HEK293T (cell line): ENCODE data around the gene RXRB.

Experiments
- CTCF ChIA-PET: fragments of 350-600 bp; formaldehyde crosslinking; extraction: SDS; loops from one replicate; lab custom pipeline; 2021; ENCODE audit warnings: antibody characterized with exemption, inconsistent platforms; lab: Yijun Ruan, JAX
- POLR2A ChIA-PET: fragments of 350-600 bp; formaldehyde crosslinking; extraction: SDS; loops from one replicate; lab custom pipeline; 2020; ENCODE audit warnings: antibody characterized with exemption, inconsistent platforms; lab: Yijun Ruan, JAX
- DNase-seq: peaks from one replicate; pipeline ENCODE4 v3.0.0; 2012; ENCODE audit warnings: mixed read lengths; ENCODE audit errors: extremely low spot score
- ARNT ChIP-seq: fragments of 450-650 bp; IDR thresholded peaks from 2 replicates; pipeline ENCODE4 v1.6.1; 2017; ENCODE audit warnings: mild to moderate bottlenecking
- BHLHE40 ChIP-seq: fragments of 450-650 bp; IDR thresholded peaks from 2 replicates; pipeline ENCODE4 v1.6.1; 2016; ENCODE audit warnings: mild to moderate bottlenecking, moderate library complexity, borderline replicate concordance
- CTBP1 ChIP-seq: fragments of 450-650 bp; IDR thresholded peaks from 2 replicates; pipeline ENCODE4 v1.6.1; 2016; ENCODE audit warnings: borderline replicate concordance
- ELF4 ChIP-seq: fragments of 450-650 bp; IDR thresholded peaks from 2 replicates; pipeline ENCODE4 v1.6.1; 2017; ENCODE audit warnings: antibody characterized with exemption
- FOXA1 ChIP-seq: fragments of 450-650 bp; IDR thresholded peaks from 2 replicates; pipeline ENCODE4 v1.6.1; 2016; ENCODE audit warnings: mild to moderate bottlenecking
- FOXK2 ChIP-seq: fragments of 450-650 bp; IDR thresholded peaks from 2 replicates; pipeline ENCODE4 v1.6.1; 2016; ENCODE audit warnings: mild to moderate bottlenecking
- FOXM1 ChIP-seq: fragments of 450-650 bp; IDR thresholded peaks from 2 replicates; pipeline ENCODE4 v1.6.1; 2017; ENCODE audit warnings: mild to moderate bottlenecking, borderline replicate concordance
- HDGF ChIP-seq: fragments of 450-650 bp; IDR thresholded peaks from 2 replicates; pipeline ENCODE4 v1.6.1; 2017; ENCODE audit warnings: antibody characterized with exemption, borderline replicate concordance
- L3MBTL2 ChIP-seq: fragments of 450-650 bp; conservative IDR thresholded peaks from 2 replicates; pipeline ENCODE4 v1.6.1; 2016; ENCODE audit warnings: mild to moderate bottlenecking
- LEF1 ChIP-seq: fragments of 450-650 bp; IDR thresholded peaks from 2 replicates; pipeline ENCODE4 v1.6.1; 2017; ENCODE audit warnings: mild to moderate bottlenecking, borderline replicate concordance
- NFRKB ChIP-seq: fragments of 450-650 bp; IDR thresholded peaks from 2 replicates; pipeline ENCODE4 v1.6.1; 2016; ENCODE audit warnings: mild to moderate bottlenecking, moderate library complexity
- SP1 ChIP-seq: fragments of 450-650 bp; IDR thresholded peaks from 2 replicates; pipeline ENCODE4 v1.6.1; 2017
- SUZ12 ChIP-seq: fragments of 450-650 bp; IDR thresholded peaks from 2 replicates; pipeline ENCODE4 v1.6.1; 2016; ENCODE audit warnings: mild to moderate bottlenecking
- TARDBP ChIP-seq: fragments of 450-650 bp; IDR thresholded peaks from 2 replicates; pipeline ENCODE4 v1.6.1; 2016
- ZNF384 ChIP-seq: fragments of 450-650 bp; IDR thresholded peaks from 2 replicates; pipeline ENCODE4 v1.6.1; 2016
- TF ChIP-seq, protein P1 (sequence below): fragments of 450-650 bp; IDR thresholded peaks from 2 replicates; pipeline ENCODE4 v1.6.1; 2016

RXRB gene

DNA sequence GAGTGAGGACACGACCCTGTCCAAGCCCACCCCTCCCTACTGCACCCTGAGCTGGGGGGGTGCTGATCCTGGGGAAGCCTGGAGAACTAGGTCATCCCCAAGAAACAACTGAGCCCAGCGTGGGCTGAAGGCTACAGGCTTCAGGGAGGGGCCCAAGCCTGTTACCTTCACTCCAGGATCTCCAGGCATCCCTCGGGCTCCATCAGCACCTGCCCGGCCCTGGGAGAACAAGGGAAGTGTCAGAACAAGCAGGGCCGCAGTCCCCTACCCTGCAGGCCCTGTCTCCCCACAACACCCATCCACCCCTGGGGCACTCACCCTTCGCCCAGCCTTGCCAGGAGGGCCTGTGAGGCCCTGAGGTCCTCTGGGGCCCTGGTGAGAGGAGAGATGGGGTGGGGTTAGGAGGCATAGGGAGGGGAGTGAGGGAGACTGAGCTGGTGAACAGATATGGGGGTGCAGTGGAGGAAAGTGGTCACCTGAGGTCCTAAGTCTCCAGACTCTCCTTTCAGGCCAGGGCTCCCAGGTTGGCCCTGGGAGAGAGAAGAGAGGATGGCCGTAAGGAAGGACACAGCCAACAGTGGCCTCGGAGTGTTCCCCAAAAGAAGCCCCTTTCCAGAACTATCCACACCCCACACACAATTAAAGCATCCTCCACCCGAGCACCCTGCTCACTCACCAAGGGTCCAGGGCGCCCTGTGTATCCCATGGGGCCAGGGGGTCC lies 21.6 kb downstream of the RXRB start:
- ChIA-PET POLR2A (no interaction called here), CTCF (no interaction called here)
- no peak for DNase-seq
- TF ChIP-seq L3MBTL2 (no peak), HDGF (no peak), SP1 (no peak), LEF1 (no peak), FOXA1 (no peak), FOXM1 (no peak), ZNF384 (no peak), CTBP1 (no peak), SUZ12 (no peak), FOXK2 (no peak), BHLHE40 (no peak), TARDBP (no peak), ELF4 (no peak), ARNT (no peak), NFRKB (no peak)
- TF ChIP-seq, protein P1, sequence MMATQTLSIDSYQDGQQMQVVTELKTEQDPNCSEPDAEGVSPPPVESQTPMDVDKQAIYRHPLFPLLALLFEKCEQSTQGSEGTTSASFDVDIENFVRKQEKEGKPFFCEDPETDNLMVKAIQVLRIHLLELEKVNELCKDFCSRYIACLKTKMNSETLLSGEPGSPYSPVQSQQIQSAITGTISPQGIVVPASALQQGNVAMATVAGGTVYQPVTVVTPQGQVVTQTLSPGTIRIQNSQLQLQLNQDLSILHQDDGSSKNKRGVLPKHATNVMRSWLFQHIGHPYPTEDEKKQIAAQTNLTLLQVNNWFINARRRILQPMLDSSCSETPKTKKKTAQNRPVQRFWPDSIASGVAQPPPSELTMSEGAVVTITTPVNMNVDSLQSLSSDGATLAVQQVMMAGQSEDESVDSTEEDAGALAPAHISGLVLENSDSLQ: no peak

DNA sequence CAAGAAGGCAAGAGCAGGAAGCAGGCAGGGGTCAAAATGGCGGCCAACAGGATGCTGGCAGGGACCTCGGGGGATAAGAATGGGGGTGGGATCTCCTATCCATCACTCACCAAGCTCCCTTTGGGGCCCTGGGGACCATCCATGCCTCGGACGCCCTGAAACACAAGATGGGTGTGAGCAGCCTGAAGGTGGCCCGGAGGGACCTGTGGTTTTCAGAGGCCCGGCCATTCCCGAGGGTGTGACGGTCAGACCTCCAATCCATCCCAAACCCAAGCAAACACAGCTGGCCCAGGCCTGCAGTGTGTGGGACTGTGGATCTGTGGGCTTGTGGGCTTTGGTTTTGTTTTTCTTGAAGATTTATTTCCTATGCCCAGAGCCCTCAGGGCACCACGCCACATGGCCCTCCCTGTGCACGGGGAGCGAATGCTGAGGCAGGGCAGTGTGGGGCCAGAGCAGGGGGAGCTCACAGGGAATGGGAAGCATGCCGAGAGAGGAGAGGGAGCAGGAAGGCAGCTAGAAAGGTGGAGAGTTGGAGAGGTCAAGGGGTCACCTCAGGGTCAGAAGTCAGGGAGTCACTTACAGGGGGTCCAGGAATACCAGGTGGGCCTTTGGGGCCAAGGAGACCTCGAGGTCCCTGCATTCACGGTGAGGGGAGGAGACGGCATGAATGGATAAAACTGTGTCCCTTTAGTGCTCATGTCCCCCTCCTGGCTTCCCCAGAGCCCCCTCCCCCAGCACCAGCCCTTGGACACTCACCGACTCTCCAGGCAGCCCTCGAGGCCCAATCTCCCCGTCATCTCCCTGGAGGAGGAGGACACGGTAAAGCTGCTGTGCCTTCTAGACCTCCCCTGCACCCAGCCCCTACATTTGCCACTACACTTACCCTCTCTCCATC lies 22.7 kb downstream of the RXRB start:
- ChIA-PET POLR2A (no interaction called here), CTCF (no interaction called here)
- DNase-seq: no peak
- TF ChIP-seq HDGF (no peak), SP1 (no peak), ZNF384 (no peak), LEF1 (no peak), FOXM1 (no peak), FOXA1 (no peak), TARDBP (no peak), NFRKB (no peak), SUZ12 (no peak), L3MBTL2 (no peak), BHLHE40 (no peak)
- TF ChIP-seq, protein P1: no peak

DNA sequence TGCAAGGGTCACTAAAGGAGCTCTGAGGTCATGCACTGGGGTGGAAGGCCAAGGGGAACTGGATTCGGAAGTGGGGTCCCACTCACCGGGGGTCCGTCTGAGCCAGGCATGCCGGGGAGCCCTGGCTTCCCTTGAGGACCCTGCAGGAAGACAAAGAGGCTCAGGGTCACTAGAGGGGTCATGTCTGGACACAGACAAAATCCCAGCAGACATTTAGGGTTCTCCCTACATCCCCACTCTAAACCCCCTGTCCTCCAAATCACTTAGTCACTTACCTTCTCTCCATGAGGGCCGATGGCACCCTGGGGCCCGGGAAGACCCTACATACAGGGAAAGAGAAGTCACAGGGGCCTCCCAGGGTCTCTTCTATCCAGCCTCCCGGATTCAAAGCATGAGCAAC lies 23.6 kb downstream of the RXRB start:
- ChIA-PET POLR2A (no interaction called here), CTCF (no interaction called here)
- DNase-seq: no peak
- no peak for TF ChIP-seq SUZ12
- TF ChIP-seq ELF4: no peak
- no peak for TF ChIP-seq FOXA1

DNA sequence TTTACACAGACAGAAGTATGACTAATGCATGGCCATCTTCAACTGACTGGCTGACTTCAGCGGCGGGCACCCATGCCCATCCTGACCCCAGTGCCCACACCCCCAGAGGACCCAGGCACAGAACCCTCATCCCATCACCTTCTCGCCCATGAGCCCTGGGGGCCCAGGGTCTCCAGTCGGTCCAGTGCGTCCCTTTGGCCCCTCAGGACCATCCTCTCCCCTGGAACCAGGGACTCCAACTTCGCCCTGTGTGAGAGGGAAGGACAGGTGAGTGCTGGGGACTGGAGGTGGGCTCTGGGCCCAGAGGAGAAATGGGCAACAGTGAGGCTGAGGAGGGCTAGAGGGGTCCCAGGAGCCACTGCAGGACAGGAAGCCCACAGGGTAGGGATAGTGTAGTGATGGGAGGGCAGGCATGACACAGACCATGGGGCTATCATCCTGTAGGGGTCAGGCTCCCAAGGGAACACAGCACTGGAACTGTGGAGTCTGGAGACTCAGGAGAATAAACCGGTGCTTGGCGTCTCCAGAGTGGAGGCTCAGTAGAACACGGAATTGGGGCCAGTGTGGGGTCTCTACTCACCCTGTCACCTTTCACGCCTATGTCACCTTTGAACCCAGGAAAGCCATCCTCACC lies 24.9 kb downstream of the RXRB start:
- CTCF ChIA-PET: no interaction called here
- POLR2A ChIA-PET: interaction anchor here (1.1 kb wide), 1 partner anchor 32 kb away, joined by 3 read pairs; no protein-coding TSS in a partner anchor
- no peak for DNase-seq
- TF ChIP-seq NFRKB (no peak), CTBP1 (no peak), SUZ12 (no peak), L3MBTL2 (no peak), BHLHE40 (no peak), LEF1 (no peak), ARNT (no peak), TARDBP (no peak), FOXM1 (no peak), ELF4 (no peak), FOXA1 (no peak)

DNA sequence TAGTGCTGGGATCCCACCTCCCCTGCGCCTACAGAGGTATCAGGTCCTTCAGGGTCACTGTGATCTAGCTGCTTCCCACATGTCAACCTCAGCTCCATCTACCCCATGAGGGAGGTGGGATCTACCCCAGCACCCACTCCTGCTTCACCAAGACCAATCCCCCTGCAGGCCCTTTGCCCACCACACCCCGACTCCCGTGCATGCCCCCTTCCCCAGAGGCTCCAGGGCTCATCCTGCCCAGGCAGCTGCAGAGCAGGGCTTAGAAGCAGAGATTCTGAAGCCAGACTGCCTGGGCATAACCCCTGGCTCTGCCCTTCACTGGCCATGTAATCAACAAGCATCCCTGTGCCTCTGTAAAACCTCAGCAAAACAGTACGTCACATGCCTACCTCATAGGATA lies 25.7 kb downstream of the RXRB start:
- POLR2A ChIA-PET: no interaction called here
- DNase-seq: no peak
- CTCF ChIA-PET: no interaction called here
- TF ChIP-seq, protein P1: no peak
- TF ChIP-seq TARDBP (no peak), ARNT (no peak), LEF1 (no peak), FOXA1 (no peak), FOXK2 (no peak), NFRKB (no peak), ZNF384 (no peak), BHLHE40 (no peak), ELF4 (no peak), L3MBTL2 (no peak), CTBP1 (no peak), HDGF (no peak), SUZ12 (no peak), SP1 (no peak), FOXM1 (no peak)
